Measurements from ENCODE around the gene OR10R2. TPM values are rescaled to one million over a fixed set of nuclear protein-coding genes. Genes with fewer than 3 reads are reported as not detected.
A peak's percentile ranks its signal among the peaks of the same experiment; 100 is the strongest.

Gene OR10R2
- total RNA-seq, 1 donor from 2014 or later: not detected

DNA sequence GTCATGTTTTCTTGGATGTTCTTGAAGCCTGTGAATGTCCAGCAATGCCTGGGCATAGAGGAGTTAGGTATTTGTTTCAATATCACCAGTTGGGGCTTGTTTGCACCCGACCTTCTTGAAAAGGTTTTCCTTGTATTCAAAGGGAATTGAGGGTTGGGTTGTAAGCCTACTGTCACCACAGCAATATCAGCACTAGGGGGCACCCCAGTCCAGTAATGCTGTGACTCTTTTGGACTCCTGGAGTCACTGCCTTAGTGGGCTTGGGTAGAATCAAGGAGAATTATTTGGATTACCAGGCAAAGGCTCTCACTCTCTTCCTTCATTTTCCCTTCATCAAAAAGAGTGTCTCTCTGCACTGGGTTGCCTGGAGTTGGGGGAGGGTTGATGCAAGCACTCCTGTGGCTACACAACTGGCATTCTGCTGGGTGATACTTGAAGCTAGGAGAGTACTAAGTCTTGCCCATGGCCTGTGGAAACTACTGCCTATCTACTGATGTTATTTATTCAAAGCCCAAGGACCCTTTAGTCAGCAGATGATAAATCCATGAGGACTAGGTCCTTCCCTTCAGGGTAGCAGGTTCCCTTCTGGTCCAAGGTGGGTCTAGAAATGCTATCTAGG lies 34.5 kb downstream of the OR10R2 start:
- H3K27ac Mint-ChIP-seq (ENCODE audit: unreplicated experiment): no peak overlapping the region
- H3K27me3 Mint-ChIP-seq (ENCODE audit: unreplicated experiment): no peaks in the 10 kb centered on the region
- no peaks in the 10 kb centered on the region for H3K36me3 Mint-ChIP-seq (ENCODE audit: unreplicated experiment)
- no peak overlapping the region for H3K4me3 Mint-ChIP-seq (ENCODE audit: unreplicated experiment)
- TF ChIP-seq, protein P1, sequence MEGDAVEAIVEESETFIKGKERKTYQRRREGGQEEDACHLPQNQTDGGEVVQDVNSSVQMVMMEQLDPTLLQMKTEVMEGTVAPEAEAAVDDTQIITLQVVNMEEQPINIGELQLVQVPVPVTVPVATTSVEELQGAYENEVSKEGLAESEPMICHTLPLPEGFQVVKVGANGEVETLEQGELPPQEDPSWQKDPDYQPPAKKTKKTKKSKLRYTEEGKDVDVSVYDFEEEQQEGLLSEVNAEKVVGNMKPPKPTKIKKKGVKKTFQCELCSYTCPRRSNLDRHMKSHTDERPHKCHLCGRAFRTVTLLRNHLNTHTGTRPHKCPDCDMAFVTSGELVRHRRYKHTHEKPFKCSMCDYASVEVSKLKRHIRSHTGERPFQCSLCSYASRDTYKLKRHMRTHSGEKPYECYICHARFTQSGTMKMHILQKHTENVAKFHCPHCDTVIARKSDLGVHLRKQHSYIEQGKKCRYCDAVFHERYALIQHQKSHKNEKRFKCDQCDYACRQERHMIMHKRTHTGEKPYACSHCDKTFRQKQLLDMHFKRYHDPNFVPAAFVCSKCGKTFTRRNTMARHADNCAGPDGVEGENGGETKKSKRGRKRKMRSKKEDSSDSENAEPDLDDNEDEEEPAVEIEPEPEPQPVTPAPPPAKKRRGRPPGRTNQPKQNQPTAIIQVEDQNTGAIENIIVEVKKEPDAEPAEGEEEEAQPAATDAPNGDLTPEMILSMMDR (IDR thresholded peaks at IDR 0.05; ENCODE audit: partially characterized antibody, unreplicated experiment): peak; percentile 60
- no peaks in the 10 kb centered on the region for H3K4me1 Mint-ChIP-seq (ENCODE audit: low read depth, unreplicated experiment)
- DNase-seq: peak; percentile 41
- no peaks in the 10 kb centered on the region for H3K9me3 Mint-ChIP-seq (ENCODE audit: unreplicated experiment)

DNA sequence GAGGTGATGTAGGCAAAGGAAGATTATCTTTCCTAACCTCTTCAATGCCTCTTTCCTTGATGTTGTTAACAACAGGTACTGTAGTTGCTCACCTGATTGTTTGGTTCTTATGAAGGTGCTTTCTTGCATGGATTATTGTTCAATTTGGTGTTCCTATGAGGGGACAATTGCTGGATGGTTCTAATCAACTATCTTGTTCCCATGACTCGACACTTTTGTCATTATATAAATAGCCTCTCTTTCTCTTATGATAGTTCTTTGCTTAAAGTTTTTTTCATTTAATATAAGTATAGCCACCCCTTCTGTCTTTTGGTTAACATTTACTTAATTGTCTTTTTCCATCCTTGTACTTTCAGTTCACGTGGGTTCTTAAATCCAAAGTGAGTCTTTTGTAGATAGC lies 35.5 kb downstream of the OR10R2 start:
- no peak for DNase-seq
- Mint-ChIP-seq H3K4me3 (ENCODE audit: unreplicated experiment) (no peak overlapping the region), H3K36me3 (ENCODE audit: unreplicated experiment) (no peaks in the 10 kb centered on the region), H3K27me3 (ENCODE audit: unreplicated experiment) (no peaks in the 10 kb centered on the region), H3K4me1 (ENCODE audit: low read depth, unreplicated experiment) (no peaks in the 10 kb centered on the region), H3K9me3 (ENCODE audit: unreplicated experiment) (no peaks in the 10 kb centered on the region), H3K27ac (ENCODE audit: unreplicated experiment) (no peak overlapping the region)
- TF ChIP-seq, protein P1 (IDR thresholded peaks at IDR 0.05; ENCODE audit: partially characterized antibody, unreplicated experiment): no peak

DNA sequence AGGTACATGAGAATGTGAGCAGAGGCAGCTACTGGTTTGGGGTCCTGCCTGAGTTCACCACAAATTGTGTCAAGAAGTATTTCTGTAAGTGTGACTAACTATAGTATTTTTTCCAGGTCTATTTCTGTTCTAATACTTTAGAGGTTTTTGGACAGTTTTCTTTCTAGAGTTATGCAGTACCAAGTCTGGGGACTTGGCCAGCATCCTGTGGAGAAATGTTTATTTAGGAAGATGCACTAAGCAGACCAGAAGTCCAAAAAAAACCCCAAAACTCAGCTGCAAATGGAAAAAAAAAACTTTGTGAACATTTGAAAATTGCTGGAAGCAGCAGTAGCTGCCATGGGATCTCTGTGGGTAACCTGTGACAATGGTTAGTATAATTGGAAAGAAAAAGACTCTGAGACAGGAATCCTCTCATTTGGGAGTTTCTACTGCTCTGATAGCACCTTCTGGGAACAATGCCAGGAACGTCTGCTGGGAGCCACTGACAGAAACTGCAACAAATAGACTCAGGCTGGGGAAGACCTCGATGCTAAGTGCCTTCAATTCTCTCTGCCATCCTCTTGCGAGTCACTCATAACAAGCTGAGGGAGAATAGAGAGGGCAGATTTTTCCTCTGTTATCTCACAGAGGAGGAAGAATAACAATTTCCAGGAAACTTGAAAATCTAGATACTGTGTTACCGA lies 37.6 kb downstream of the OR10R2 start:
- TF ChIP-seq, protein P1 (IDR thresholded peaks at IDR 0.05; ENCODE audit: partially characterized antibody, unreplicated experiment): no peak
- no peaks in the 10 kb centered on the region for H3K27me3 Mint-ChIP-seq (ENCODE audit: unreplicated experiment)

DNA sequence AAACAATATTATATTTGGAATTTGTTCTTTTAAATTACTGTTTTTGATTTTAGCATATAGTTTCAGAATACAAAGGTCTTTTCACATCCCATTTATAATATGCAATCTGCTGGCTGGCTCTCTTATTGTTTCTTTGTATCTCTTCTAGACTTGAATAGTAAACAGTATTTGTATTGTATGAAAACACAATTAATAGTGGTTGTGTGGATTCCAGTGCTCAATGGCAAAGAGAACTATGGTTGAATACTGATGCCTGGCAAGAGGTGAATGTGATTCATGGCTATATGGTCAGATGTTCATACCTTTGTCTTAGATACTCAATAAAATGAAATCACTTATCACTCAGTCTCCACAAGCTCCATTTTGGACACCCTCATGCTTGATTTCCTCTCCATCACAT lies 44.9 kb downstream of the OR10R2 start:
- peaks cover 1% of the 10 kb centered on the region for H3K27me3 Mint-ChIP-seq (ENCODE audit: unreplicated experiment)
- no peaks in the 10 kb centered on the region for H3K36me3 Mint-ChIP-seq (ENCODE audit: unreplicated experiment)
- no peak overlapping the region for H3K4me3 Mint-ChIP-seq (ENCODE audit: unreplicated experiment)
- no peak for DNase-seq
- TF ChIP-seq, protein P1 (IDR thresholded peaks at IDR 0.05; ENCODE audit: partially characterized antibody, unreplicated experiment): no peak
- H3K27ac Mint-ChIP-seq (ENCODE audit: unreplicated experiment): no peak overlapping the region
- H3K4me1 Mint-ChIP-seq (ENCODE audit: low read depth, unreplicated experiment): no peaks in the 10 kb centered on the region
- no peaks in the 10 kb centered on the region for H3K9me3 Mint-ChIP-seq (ENCODE audit: unreplicated experiment)

More for the DNA sequence above, 37.6 kb downstream of the OR10R2 start:
- H3K9me3 Mint-ChIP-seq (ENCODE audit: unreplicated experiment): no peaks in the 10 kb centered on the region
- H3K27ac Mint-ChIP-seq (ENCODE audit: unreplicated experiment): no peak overlapping the region
- H3K4me3 Mint-ChIP-seq (ENCODE audit: unreplicated experiment): no peak overlapping the region
- no peaks in the 10 kb centered on the region for H3K4me1 Mint-ChIP-seq (ENCODE audit: low read depth, unreplicated experiment)
- no peaks in the 10 kb centered on the region for H3K36me3 Mint-ChIP-seq (ENCODE audit: unreplicated experiment)
- no peak for DNase-seq

DNA sequence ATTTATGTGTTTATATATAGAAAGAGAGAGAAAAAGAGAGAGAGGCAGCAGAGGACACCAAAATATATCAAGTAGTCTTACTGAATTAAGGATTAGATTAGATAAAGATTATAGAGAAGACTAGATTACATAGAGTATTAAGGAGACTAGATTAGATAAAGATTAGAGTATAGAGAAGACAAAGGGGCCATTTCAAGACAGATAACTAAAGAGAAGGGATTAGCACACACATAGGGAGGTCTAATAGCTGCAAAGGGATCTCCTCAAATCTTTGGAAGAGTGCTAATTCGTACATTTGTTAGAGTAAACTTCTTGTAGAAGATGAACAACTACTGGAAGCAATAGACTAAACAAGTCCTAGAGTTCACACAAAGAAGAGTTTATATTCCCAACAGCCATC lies 48.0 kb downstream of the OR10R2 start:
- TF ChIP-seq, protein P1 (IDR thresholded peaks at IDR 0.05; ENCODE audit: partially characterized antibody, unreplicated experiment): no peak
- no peak overlapping the region for H3K4me3 Mint-ChIP-seq (ENCODE audit: unreplicated experiment)
- no peaks in the 10 kb centered on the region for H3K4me1 Mint-ChIP-seq (ENCODE audit: low read depth, unreplicated experiment)
- no peak overlapping the region for H3K27ac Mint-ChIP-seq (ENCODE audit: unreplicated experiment)
- peaks cover 2% of the 10 kb centered on the region for H3K27me3 Mint-ChIP-seq (ENCODE audit: unreplicated experiment)
- no peaks in the 10 kb centered on the region for H3K36me3 Mint-ChIP-seq (ENCODE audit: unreplicated experiment)
- DNase-seq: no peak
- H3K9me3 Mint-ChIP-seq (ENCODE audit: unreplicated experiment): no peaks in the 10 kb centered on the region
